ENCODE measurements around the gene RFC2. TPM values are rescaled to one million over a fixed set of nuclear protein-coding genes. Genes with fewer than 3 reads are reported as not detected.

Gene RFC2
- total RNA-seq, result 10.5 and 42.2 TPM in 2 replicates

GRCh38 chr7:74254129-74254857 is at the start of gene RFC2:
Gene RFC2 (minus strand): TSS chr7:74254399. CDS start chr7:74254383, 16 bp downstream.

GRCh38 chr7:74289018-74289658 is 34.9 kb upstream of the RFC2 start, which contains the start of gene CLIP2:
Gene CLIP2 (plus strand): TSS chr7:74289407. CDS start chr7:74317547, 28,140 bp downstream.

Small RNAs within 50 kb of the gene (small RNA-seq; reads per million reads assigned to genes)
- gene MIR590 (ENCODE audit: low replicate concordance), result 31.8 reads per million, percentile 97 among the genes with 10 or more reads in this experiment

Other genes starting within 250 kb of the RFC2 start
- gene ELN, start 226.2 kb downstream of the RFC2 start, total RNA-seq, result 0.86 TPM in 1 of 2 replicates, not detected in the other
- gene LIMK1, start 170.6 kb downstream of the RFC2 start, total RNA-seq, result 92.1 and 94.5 TPM in 2 replicates
- gene EIF4H, start 80.0 kb downstream of the RFC2 start, total RNA-seq, result 312 and 413 TPM in 2 replicates
- gene LAT2, start 44.4 kb downstream of the RFC2 start, total RNA-seq, result 0.72 and 1.1 TPM in 2 replicates
- 69.2 and 111 TPM in 2 replicates for gene CLIP2, start 35.0 kb upstream of the RFC2 start, total RNA-seq
- 16.5 and 21.4 TPM in 2 replicates for gene GTF2IRD1, start 199.5 kb upstream of the RFC2 start, total RNA-seq

Measured in placental pericyte (primary cell).